ENCODE data around the gene VSIR. TPM values are rescaled to one million over a fixed set of nuclear protein-coding genes. Genes with fewer than 3 reads are reported as not detected.

The VSIR gene
- total and polyA plus RNA-seq, 10 donors: 34.5 to 512 (median 299) TPM

DNA sequence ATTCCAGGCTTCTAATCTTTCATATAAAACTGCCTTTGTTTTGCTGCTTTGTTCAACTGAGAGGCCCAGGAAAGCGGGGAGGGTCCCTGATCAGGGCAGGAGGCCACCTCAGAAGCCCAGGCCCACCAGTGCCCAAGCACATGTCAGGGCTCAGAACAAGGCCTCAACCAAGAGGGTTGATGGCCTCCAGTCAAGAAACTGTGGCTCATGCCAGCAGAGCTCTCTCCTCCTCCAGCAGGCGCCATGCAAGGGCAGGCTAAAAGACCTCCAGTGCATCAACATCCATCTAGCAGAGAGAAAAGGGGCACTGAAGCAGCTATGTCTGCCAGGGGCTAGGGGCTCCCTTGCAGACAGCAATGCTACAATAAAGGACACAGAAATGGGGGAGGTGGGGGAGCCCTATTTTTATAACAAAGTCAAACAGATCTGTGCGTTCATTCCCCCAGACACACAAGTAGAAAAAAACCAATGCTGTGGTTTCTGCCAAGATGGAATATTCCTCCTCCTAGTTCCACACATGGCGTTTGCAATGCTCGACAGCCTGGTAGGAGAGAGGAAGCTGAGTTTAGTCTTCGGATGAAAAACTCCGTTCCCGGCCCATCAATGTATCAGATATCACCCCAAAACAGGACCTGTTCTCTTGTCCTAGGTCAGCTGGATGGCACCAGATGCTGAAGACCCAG lies 43.8 kb upstream of the VSIR start:
- intact Hi-C loops (cut with DNase I; ENCODE audit: low total_unique reads): loop anchor here (10.0 kb wide), 2 partner anchors 432 to 502 kb away; partner anchors contain the start of gene SLC29A3
- TF ChIP-seq, protein P1, sequence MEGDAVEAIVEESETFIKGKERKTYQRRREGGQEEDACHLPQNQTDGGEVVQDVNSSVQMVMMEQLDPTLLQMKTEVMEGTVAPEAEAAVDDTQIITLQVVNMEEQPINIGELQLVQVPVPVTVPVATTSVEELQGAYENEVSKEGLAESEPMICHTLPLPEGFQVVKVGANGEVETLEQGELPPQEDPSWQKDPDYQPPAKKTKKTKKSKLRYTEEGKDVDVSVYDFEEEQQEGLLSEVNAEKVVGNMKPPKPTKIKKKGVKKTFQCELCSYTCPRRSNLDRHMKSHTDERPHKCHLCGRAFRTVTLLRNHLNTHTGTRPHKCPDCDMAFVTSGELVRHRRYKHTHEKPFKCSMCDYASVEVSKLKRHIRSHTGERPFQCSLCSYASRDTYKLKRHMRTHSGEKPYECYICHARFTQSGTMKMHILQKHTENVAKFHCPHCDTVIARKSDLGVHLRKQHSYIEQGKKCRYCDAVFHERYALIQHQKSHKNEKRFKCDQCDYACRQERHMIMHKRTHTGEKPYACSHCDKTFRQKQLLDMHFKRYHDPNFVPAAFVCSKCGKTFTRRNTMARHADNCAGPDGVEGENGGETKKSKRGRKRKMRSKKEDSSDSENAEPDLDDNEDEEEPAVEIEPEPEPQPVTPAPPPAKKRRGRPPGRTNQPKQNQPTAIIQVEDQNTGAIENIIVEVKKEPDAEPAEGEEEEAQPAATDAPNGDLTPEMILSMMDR (IDR thresholded peaks at IDR 0.05 in 8 of 11, conservative IDR thresholded peaks at IDR 0.05 in 3 of 11): no peak
- TF ChIP-seq POLR2A (IDR thresholded peaks at IDR 0.05) (no peak), POLR2AphosphoS5 (IDR thresholded peaks at IDR 0.05) (peak in 1 of 3 donors; percentile 18)
- H3K27ac ChIP-seq: peak overlapping the region; percentile 40 to 92 (median 86)
- peaks cover 5 to 99% (median 68%) of the 10 kb centered on the region in 6 donors for H3K4me1 ChIP-seq
- H3K9me3 ChIP-seq: no peaks in the 10 kb centered on the region
- DNase-seq: peak; percentile 66
- 65 to 89% (median 77%) methylated on average over 7 to 8 of the region's 8 CpGs for WGBS, 5 donors
- no peaks in the 10 kb centered on the region for H3K27me3 ChIP-seq (replicated peaks in 1 of 7)
- peak overlapping the region in 1 of 8 donors; percentile 40 for H3K4me3 ChIP-seq
- peaks cover 12 to 98% (median 71%) of the 10 kb centered on the region in 6 donors for H3K36me3 ChIP-seq

DNA sequence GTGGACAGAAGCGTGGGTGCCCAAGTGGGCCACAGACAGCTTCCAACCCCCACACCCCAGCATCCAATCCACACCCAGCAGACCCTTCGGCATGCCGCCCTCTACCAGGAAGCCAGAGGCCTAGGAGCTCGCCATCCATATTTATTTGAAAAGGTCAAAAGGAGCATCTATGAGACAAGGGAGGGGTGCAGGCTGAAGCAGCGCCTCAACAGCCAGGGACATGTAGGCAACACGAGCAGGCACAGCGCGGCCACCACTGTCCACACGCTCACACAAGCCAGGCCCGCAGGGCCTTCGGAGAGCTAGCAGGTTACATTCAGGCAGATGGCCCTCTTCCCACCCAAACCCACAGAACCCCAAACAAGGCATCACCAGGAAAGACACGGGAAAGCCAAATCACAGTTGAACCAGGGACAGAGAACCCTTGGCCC lies 43.1 kb upstream of the VSIR start:
- no peak overlapping the region for H3K4me3 ChIP-seq
- H3K4me1 ChIP-seq: peaks cover 6 to 99% (median 71%) of the 10 kb centered on the region in 6 donors
- peak; percentile 58 for DNase-seq
- H3K36me3 ChIP-seq: peaks cover 6 to 94% (median 65%) of the 10 kb centered on the region in 6 donors
- 86 to 92% (median 87%) methylated on average over 12 of the region's 12 CpGs for WGBS, 5 donors
- H3K9me3 ChIP-seq: no peaks in the 10 kb centered on the region
- no peaks in the 10 kb centered on the region for H3K27me3 ChIP-seq (replicated peaks in 1 of 7)
- intact Hi-C loops (cut with DNase I; ENCODE audit: low total_unique reads): loop anchor here (10.0 kb wide), 2 partner anchors 432 to 502 kb away; partner anchors contain the start of gene SLC29A3
- peak overlapping the region in 7 of 8 donors; percentile 77 to 92 (median 86) for H3K27ac ChIP-seq
- TF ChIP-seq, protein P1 (IDR thresholded peaks at IDR 0.05 in 8 of 11, conservative IDR thresholded peaks at IDR 0.05 in 3 of 11): no peak
- peak in 2 of 3 donors; percentile 39 to 72 for TF ChIP-seq POLR2AphosphoS5 (IDR thresholded peaks at IDR 0.05)
- TF ChIP-seq POLR2A (IDR thresholded peaks at IDR 0.05): no peak

DNA sequence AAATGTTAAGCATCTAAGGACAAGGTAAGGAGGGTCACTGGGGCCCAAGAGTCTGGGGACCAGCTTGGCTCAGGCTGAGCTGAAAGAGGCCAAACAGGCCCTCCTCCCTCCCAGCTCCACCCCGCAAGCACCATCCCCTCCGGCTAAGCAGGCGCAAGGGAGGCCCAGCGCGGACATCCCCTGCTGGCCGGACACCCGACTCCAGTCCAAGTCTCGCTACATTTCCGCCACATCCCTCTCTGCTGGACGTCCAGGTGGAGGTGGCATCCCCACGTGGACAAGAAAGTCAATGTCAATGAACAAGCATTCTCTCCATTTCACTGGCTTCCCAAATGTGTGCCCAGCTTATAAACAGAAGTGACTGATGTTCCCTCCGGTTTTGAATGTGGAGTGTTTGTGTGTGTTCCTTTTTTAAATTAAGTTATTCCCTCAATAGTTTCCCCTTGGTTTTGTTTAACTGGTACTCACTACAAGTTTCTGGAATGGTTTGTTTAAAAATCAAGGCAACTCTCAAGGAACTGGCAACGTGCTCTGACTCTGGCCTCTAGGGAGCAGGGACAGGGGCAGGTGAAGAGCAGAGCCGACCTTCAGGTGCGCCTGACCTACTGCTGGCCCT lies 42.3 kb upstream of the VSIR start:
- Histone ChIP-seq H3K27ac (peak overlapping the region in 6 of 8 donors; percentile 32 to 92 (median 86)), H3K4me1 (peaks cover 6 to 93% (median 68%) of the 10 kb centered on the region in 6 donors), H3K36me3 (peaks cover 4 to 94% (median 57%) of the 10 kb centered on the region in 6 donors), H3K4me3 (no peak overlapping the region), H3K27me3 (replicated peaks in 1 of 7) (no peaks in the 10 kb centered on the region), H3K9me3 (no peaks in the 10 kb centered on the region)
- TF ChIP-seq, protein P1 (IDR thresholded peaks at IDR 0.05 in 8 of 11, conservative IDR thresholded peaks at IDR 0.05 in 3 of 11): no peak
- peak in 2 of 3 donors; percentile 36 to 67 for TF ChIP-seq POLR2AphosphoS5 (IDR thresholded peaks at IDR 0.05)
- WGBS, 5 donors: 87 to 93% (median 90%) methylated on average over 15 of the region's 15 CpGs
- intact Hi-C loops (cut with DNase I; ENCODE audit: low total_unique reads): loop anchor here (10.0 kb wide), 2 partner anchors 431 to 501 kb away; partner anchors contain the start of gene SLC29A3
- DNase-seq: peak; percentile 70
